Stimulated activated naive B cell treated with anti-CD40 and anti-IgM and Interleukin-4, amounts not matched to agents 10 μg/mL and 1 μg/mL and 100 μg/mL, for 72 hours (primary cell): ENCODE data around the gene MACROD2.
A peak's percentile ranks its signal among the peaks of the same experiment; 100 is the strongest.

Experiments
- ATAC-seq, 2 donors: fragments of 150-1000 bp; cut with Tn5 transposase; replicated peaks; 2 replicates each; pipeline ENCODE4 v1.10.0; 2021; ENCODE audit warnings: moderate library complexity in 1 of 2
- DNase-seq: peaks from one replicate; pipeline ENCODE4 v3.0.0; 2021
- H3K27ac Mint-ChIP-seq: one replicate; pipeline ENCODE4 v1.8.0; 2022; ENCODE audit warnings: mild to moderate bottlenecking, mixed read lengths
- H3K27me3 Mint-ChIP-seq, 2 donors: one replicate each; pipeline ENCODE4 v1.8.0; 2022; ENCODE audit warnings: mixed read lengths in 2 of 2
- H3K36me3 Mint-ChIP-seq, 2 donors: one replicate each; pipeline ENCODE4 v1.8.0; 2022; ENCODE audit warnings: mixed read lengths in 2 of 2, mild to moderate bottlenecking in 1 of 2
- H3K4me1 Mint-ChIP-seq, 2 donors: one replicate each; pipeline ENCODE4 v1.8.0; 2022; ENCODE audit warnings: mixed read lengths in 2 of 2, mild to moderate bottlenecking in 1 of 2
- H3K4me3 Mint-ChIP-seq, 2 donors: one replicate each; pipeline ENCODE4 v1.8.0; 2022; ENCODE audit warnings: mild to moderate bottlenecking in 2 of 2, mixed read lengths in 2 of 2, moderate library complexity in 1 of 2
- H3K9me3 Mint-ChIP-seq, 2 donors: one replicate each; pipeline ENCODE4 v1.8.0; 2022; ENCODE audit warnings: mixed read lengths in 2 of 2, mild to moderate bottlenecking in 1 of 2

The MACROD2 gene

GRCh38 chr20:14498772-14499171, 503.5 kb downstream of the MACROD2 start:
- DNase-seq (no peak), ATAC-seq (no peak)
- H3K4me3 Mint-ChIP-seq, result no peak overlapping the region
- H3K9me3 Mint-ChIP-seq, result peaks cover 0 to 3% of the 10 kb centered on the region in 2 donors
- no peaks in the 10 kb centered on the region for H3K36me3 Mint-ChIP-seq
- no peaks in the 10 kb centered on the region for H3K4me1 Mint-ChIP-seq
- H3K27me3 Mint-ChIP-seq, result no peaks in the 10 kb centered on the region
- H3K27ac Mint-ChIP-seq, result no peak overlapping the region

DNA sequence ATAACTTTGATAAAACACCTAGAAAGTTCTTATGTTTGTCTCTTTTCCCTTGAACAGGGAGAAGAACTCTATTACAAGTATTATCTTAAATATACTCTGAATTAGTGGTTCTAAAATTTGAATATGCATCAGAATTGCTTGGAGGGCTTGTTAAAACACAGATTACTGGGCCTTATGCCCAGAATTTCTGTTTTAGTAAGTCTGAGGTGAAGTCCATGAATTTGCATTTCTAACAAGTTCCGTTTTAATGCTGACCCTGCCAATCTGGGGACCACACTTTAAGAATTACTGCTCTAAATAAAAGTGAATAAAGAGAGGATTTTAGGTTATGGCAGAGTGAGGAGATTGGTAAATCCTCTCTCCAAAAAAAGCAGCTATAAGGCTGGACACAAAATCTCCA, 510.2 kb downstream of the MACROD2 start:
- ATAC-seq (no peak), DNase-seq (no peak)
- Mint-ChIP-seq H3K27me3 (no peaks in the 10 kb centered on the region), H3K36me3 (no peaks in the 10 kb centered on the region), H3K9me3 (peaks cover 0 to 2% of the 10 kb centered on the region in 2 donors), H3K27ac (no peak overlapping the region), H3K4me3 (no peak overlapping the region), H3K4me1 (no peaks in the 10 kb centered on the region)

DNA sequence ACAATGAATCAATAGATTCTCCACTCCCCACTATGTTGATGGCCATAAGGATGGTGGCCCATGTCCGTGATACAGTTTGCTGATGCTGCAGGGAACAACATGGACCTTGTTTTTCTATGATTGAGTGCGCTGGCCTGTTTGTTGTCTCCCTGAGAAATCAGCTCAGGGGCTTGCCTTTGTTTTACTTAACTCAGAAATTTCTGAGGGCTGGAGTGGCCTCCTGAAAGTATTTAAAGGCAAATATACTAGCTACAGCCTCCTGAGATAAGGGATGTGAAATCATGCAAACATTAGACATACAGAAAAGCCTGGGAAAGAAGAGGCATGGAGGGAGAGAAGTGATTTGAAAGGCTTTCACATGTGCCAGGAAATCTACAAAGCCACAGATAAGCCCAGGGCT, 512.4 kb downstream of the MACROD2 start:
- Mint-ChIP-seq H3K4me1 (no peaks in the 10 kb centered on the region), H3K4me3 (no peak overlapping the region), H3K36me3 (no peaks in the 10 kb centered on the region), H3K9me3 (peaks cover 0 to 2% of the 10 kb centered on the region in 2 donors), H3K27ac (no peak overlapping the region), H3K27me3 (no peaks in the 10 kb centered on the region)
- DNase-seq (no peak), ATAC-seq (no peak)

- Mint-ChIP-seq H3K9me3 (peaks cover 0 to 2% of the 10 kb centered on the region in 2 donors), H3K27ac (no peak overlapping the region), H3K27me3 (no peaks in the 10 kb centered on the region), H3K4me3 (no peak overlapping the region), H3K4me1 (no peaks in the 10 kb centered on the region), H3K36me3 (no peaks in the 10 kb centered on the region)
- DNase-seq, result no peak
- ATAC-seq, result no peak
Measured at GRCh38 chr20:14510341-14510740, 515.0 kb downstream of the MACROD2 start.

DNA sequence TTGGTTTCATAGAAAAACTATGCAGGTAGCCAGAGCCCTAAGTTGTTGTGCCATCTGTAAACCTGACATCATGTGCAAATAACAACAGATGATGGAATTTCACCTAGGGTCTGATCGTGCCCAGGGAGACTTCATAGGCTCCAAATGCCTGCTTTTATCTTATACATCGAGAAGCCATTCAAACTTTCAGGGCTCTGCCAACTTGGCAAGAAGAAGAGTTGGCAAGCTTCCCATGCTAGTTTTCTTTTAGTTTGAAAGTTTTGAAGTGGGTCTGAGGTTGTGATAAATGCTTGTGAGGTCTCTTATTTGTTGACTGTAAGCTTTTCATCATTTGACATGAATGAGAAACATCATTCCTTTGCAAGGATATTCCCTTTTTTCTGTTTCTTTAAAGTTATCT, 517.5 kb downstream of the MACROD2 start:
- no peaks in the 10 kb centered on the region for H3K4me1 Mint-ChIP-seq
- H3K27ac Mint-ChIP-seq, result no peak overlapping the region
- H3K27me3 Mint-ChIP-seq, result no peaks in the 10 kb centered on the region
- peaks cover 0 to 3% of the 10 kb centered on the region in 2 donors for H3K9me3 Mint-ChIP-seq
- H3K4me3 Mint-ChIP-seq, result no peak overlapping the region
- no peaks in the 10 kb centered on the region for H3K36me3 Mint-ChIP-seq
- no peak for ATAC-seq
- no peak for DNase-seq

DNA sequence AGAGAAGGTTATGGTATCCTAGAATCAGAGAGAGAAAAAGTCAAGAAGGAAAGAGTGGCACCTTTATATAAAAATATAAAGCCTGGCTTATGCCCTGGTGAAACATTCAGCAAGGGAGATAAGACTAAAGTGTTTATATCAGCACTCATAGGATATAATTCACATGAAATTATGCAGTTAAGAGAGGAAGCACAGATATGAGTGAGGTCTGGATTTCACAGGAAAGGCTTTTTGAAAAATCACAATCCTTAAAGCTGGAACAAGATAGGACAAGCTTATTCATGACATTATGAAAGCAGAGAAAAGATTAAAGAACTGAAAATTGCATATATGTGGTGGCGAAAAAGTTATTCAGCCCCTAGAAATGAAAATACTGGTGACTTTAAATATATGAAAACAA, 523.3 kb downstream of the MACROD2 start:
- H3K27me3 Mint-ChIP-seq, result no peaks in the 10 kb centered on the region
- DNase-seq (no peak), ATAC-seq (no peak)
- no peak overlapping the region for H3K27ac Mint-ChIP-seq
- no peaks in the 10 kb centered on the region for H3K4me1 Mint-ChIP-seq
- peaks cover 0 to 3% of the 10 kb centered on the region in 2 donors for H3K9me3 Mint-ChIP-seq
- H3K4me3 Mint-ChIP-seq, result no peak overlapping the region
- H3K36me3 Mint-ChIP-seq, result no peaks in the 10 kb centered on the region

GRCh38 chr20:14521016-14521415, 525.7 kb downstream of the MACROD2 start:
- H3K4me3 Mint-ChIP-seq, result no peak overlapping the region
- no peaks in the 10 kb centered on the region for H3K27me3 Mint-ChIP-seq
- H3K4me1 Mint-ChIP-seq, result no peaks in the 10 kb centered on the region
- no peaks in the 10 kb centered on the region for H3K9me3 Mint-ChIP-seq
- no peaks in the 10 kb centered on the region for H3K36me3 Mint-ChIP-seq
- no peak overlapping the region for H3K27ac Mint-ChIP-seq
- no peak for DNase-seq
- no peak for ATAC-seq

GRCh38 chr20:14521436-14521835, 526.1 kb downstream of the MACROD2 start:
- Mint-ChIP-seq H3K4me3 (no peak overlapping the region), H3K27me3 (no peaks in the 10 kb centered on the region), H3K27ac (no peak overlapping the region), H3K4me1 (no peaks in the 10 kb centered on the region), H3K9me3 (peaks cover 0 to under 1% of the 10 kb centered on the region in 2 donors), H3K36me3 (no peaks in the 10 kb centered on the region)
- DNase-seq, result no peak
- ATAC-seq, result no peak

GRCh38 chr20:14522595-14522994, 527.3 kb downstream of the MACROD2 start:
- Mint-ChIP-seq H3K27ac (no peak overlapping the region), H3K4me1 (no peaks in the 10 kb centered on the region), H3K27me3 (no peaks in the 10 kb centered on the region), H3K9me3 (peaks cover 0 to 3% of the 10 kb centered on the region in 2 donors), H3K36me3 (no peaks in the 10 kb centered on the region), H3K4me3 (no peak overlapping the region)
- ATAC-seq (no peak), DNase-seq (no peak)

- ATAC-seq (no peak), DNase-seq (no peak)
- Mint-ChIP-seq H3K4me3 (no peak overlapping the region), H3K36me3 (no peaks in the 10 kb centered on the region), H3K9me3 (peaks cover 0 to 3% of the 10 kb centered on the region in 2 donors), H3K27ac (no peak overlapping the region), H3K4me1 (no peaks in the 10 kb centered on the region), H3K27me3 (no peaks in the 10 kb centered on the region)
Measured at GRCh38 chr20:14523090-14523489, 527.8 kb downstream of the MACROD2 start.

GRCh38 chr20:14525426-14525825, 530.1 kb downstream of the MACROD2 start:
- Mint-ChIP-seq H3K27ac (no peak overlapping the region), H3K9me3 (peaks cover 0 to 5% of the 10 kb centered on the region in 2 donors), H3K4me3 (no peak overlapping the region), H3K36me3 (no peaks in the 10 kb centered on the region), H3K27me3 (no peaks in the 10 kb centered on the region), H3K4me1 (no peaks in the 10 kb centered on the region)
- DNase-seq (no peak), ATAC-seq (no peak)

DNA sequence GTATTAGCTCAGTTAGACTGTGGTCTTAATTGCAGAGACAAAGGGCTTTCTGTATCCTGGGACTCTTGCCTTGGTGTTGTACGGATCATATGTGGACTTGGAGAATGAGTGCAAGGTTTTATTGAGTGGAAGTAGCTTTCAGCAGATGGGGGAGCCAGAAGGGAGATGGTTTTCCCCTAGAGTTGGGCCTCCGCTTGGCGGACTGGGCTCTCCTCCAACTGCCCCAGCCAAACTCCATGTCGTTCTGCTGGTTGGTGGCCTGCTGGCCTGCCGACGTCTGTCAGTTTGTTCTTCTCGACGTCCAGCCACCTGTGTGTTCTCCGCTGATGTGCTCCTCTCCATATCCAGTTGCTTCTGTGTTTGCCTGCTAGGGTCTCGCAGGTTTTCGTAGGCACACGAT, 531.6 kb downstream of the MACROD2 start:
- DNase-seq (no peak), ATAC-seq (no peak)
- no peaks in the 10 kb centered on the region for H3K4me1 Mint-ChIP-seq
- no peaks in the 10 kb centered on the region for H3K36me3 Mint-ChIP-seq
- H3K27ac Mint-ChIP-seq, result no peak overlapping the region
- peaks cover 0 to 5% of the 10 kb centered on the region in 2 donors for H3K9me3 Mint-ChIP-seq
- H3K4me3 Mint-ChIP-seq, result no peak overlapping the region
- no peaks in the 10 kb centered on the region for H3K27me3 Mint-ChIP-seq

- DNase-seq, result no peak
- Mint-ChIP-seq H3K4me3 (no peak overlapping the region), H3K27me3 (no peaks in the 10 kb centered on the region), H3K36me3 (no peaks in the 10 kb centered on the region), H3K4me1 (no peaks in the 10 kb centered on the region), H3K27ac (no peak overlapping the region), H3K9me3 (peaks cover 0 to 1% of the 10 kb centered on the region in 2 donors)
- no peak for ATAC-seq
Measured at GRCh38 chr20:14531786-14532185, 536.5 kb downstream of the MACROD2 start.

DNA sequence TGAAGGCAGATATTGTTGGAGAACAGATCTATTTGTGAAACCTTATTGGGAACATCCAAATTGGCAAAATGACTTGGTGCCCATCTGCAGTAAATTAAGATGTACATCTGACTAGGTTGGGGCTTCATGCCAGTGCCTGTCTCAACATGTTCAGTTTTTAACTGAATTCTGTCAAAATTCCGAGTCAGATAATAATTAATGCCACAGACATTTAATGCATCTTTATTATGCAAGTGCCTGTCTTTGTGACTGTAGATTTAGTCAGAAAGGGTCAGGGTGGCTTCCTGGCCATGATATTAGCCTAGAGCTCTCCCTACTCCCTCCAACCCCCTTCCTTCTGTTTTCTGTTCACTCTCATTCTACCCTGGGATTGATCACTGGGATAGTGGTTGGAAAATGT, 541.4 kb downstream of the MACROD2 start:
- Mint-ChIP-seq H3K4me1 (peaks cover 4 to 6% of the 10 kb centered on the region in 2 donors), H3K27me3 (no peaks in the 10 kb centered on the region), H3K36me3 (no peaks in the 10 kb centered on the region), H3K27ac (no peak overlapping the region), H3K9me3 (no peaks in the 10 kb centered on the region), H3K4me3 (no peak overlapping the region)
- DNase-seq (no peak), ATAC-seq (no peak)

GRCh38 chr20:14538433-14538832, 543.1 kb downstream of the MACROD2 start:
- no peaks in the 10 kb centered on the region for H3K36me3 Mint-ChIP-seq
- DNase-seq, result no peak
- peaks cover 4 to 6% of the 10 kb centered on the region in 2 donors for H3K4me1 Mint-ChIP-seq
- no peak overlapping the region for H3K27ac Mint-ChIP-seq
- peak; percentile 80 to 84 for ATAC-seq
- H3K9me3 Mint-ChIP-seq, result no peaks in the 10 kb centered on the region
- no peak overlapping the region for H3K4me3 Mint-ChIP-seq
- H3K27me3 Mint-ChIP-seq, result no peaks in the 10 kb centered on the region

DNA sequence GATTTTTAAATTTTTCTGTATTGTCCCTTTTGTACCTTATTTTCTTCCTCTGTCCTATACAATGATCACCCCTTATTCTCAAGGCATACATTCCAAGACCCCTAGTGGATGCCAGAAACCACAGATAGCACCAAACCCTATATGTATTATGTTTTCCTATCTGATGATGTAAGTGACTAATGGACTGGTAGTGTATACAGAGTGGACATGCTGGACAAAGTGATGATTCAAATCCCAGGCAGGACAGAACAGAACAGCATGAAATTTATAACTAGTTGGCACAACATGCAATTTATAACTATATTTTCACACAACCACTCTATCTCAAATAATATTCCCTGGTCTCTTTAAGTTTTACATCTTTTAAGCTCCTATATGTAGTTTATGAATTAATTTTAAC, 547.7 kb downstream of the MACROD2 start:
- ATAC-seq, result no peak
- Mint-ChIP-seq H3K4me1 (peaks cover 4 to 6% of the 10 kb centered on the region in 2 donors), H3K4me3 (no peak overlapping the region), H3K9me3 (no peaks in the 10 kb centered on the region), H3K36me3 (no peaks in the 10 kb centered on the region), H3K27ac (no peak overlapping the region), H3K27me3 (no peaks in the 10 kb centered on the region)
- no peak for DNase-seq
